Adipose tissue (tissue), 3 donors: ENCODE results near the gene EEF1AKMT1. TPM values are rescaled to one million over a fixed set of nuclear protein-coding genes. Genes with fewer than 3 reads are reported as not detected.

ENCODE experiments used
- H3K27ac ChIP-seq: one replicate; pipeline ENCODE4 v1.5.1; 2013; ENCODE audit warnings: low read depth, low read length
- WGBS, 3 donors: extraction: QIAGEN DNeasy Blood & Tissue Kit; methylation state at CpG; one replicate each; pipeline ENCODE4 v1.1.7; 2013; 5-methylcytosine and 5-hydroxymethylcytosine counted together
- polyA plus RNA-seq, 3 donors: library from polyadenylated mRNA; stranded (reverse); fragments of 200-250 nt; gene quantifications; one replicate each; pipeline ENCODE4 v1.2.3, GENCODE V29; 2013
- donor health status: healthy with polysubstance abuse.
- donor health status: Bipolar disorder and iron deficiency.
- donor health status: healthy.

Gene EEF1AKMT1
- polyA plus RNA-seq, 3 donors: 3.7 to 15.9 (median 6.0) TPM

- H3K27ac ChIP-seq: no peak overlapping the region
- WGBS, 3 donors: 94 to 97% (median 95%) methylated on average over 10 of the region's 10 CpGs
Observed at GRCh38 chr13:20680416-20681080, 93.2 kb downstream of the EEF1AKMT1 start.

GRCh38 chr13:20679879-20680278 is 93.9 kb downstream of the EEF1AKMT1 start:
- no peak overlapping the region for H3K27ac ChIP-seq
- WGBS, 3 donors: 78 to 95% (median 88%) methylated on average over 3 of the region's 3 CpGs

Other genes with a start within 250 kb of the EEF1AKMT1 start
- gene CRYL1, start 248.1 kb downstream of the EEF1AKMT1 start, polyA plus RNA-seq: 10 to 100 TPM; 22.9 to 42.7 (median 23.9) TPM
- gene IFT88, start 206.8 kb downstream of the EEF1AKMT1 start, polyA plus RNA-seq: 10 to 100 TPM in 1 of 3 donors, 1 to 10 TPM in 2; 4.4 to 13.0 (median 5.4) TPM
- gene IL17D, start 70.3 kb downstream of the EEF1AKMT1 start, polyA plus RNA-seq: 1 to 10 TPM in 1 of 3 donors, under 1 TPM in 2; 0.54 to 7.3 (median 0.98) TPM
- gene XPO4, start 128.8 kb upstream of the EEF1AKMT1 start, polyA plus RNA-seq: 1 to 10 TPM; 2.7 to 4.6 (median 2.9) TPM